Small intestine (tissue), 7 donors: ENCODE measurements around the gene VAC14. TPM values are rescaled to one million over a fixed set of nuclear protein-coding genes. Genes with fewer than 3 reads are reported as not detected.
A peak's percentile ranks its signal among the peaks of the same experiment; 100 is the strongest.

ENCODE experiments used
- DNase-seq, 2 donors: peaks; one replicate each; pipeline versions ENCODE4 v3.0.0 to v3.0.0-alpha.2; 2013
- FAIRE-seq: peaks from 2 replicates; lab custom pipeline; 2012; peaks lifted over from hg19 to GRCh38; lab: Jason Lieb, UNC
- H3K27ac ChIP-seq, 3 donors: one replicate each; pipeline ENCODE4 v1.5.1; 2013; ENCODE audit warnings: low read length in 2 of 3, mild to moderate bottlenecking in 2 of 3, control low read depth in 1 of 3, inconsistent platforms in 1 of 3, low read depth in 1 of 3, moderate library complexity in 1 of 3
- H3K27me3 ChIP-seq, 3 donors: one replicate each; pipeline ENCODE4 v1.6.1; 2013; ENCODE audit warnings: low read length in 3 of 3, inconsistent platforms in 1 of 3; ENCODE audit not compliant: control insufficient read depth in 3 of 3, insufficient read depth in 3 of 3
- H3K36me3 ChIP-seq, 3 donors: one replicate each; pipeline ENCODE4 v1.6.1; 2013; ENCODE audit warnings: low read length in 3 of 3, inconsistent platforms in 1 of 3, low read depth in 1 of 3, mild to moderate bottlenecking in 1 of 3, moderate library complexity in 1 of 3; ENCODE audit not compliant: control insufficient read depth in 3 of 3, insufficient read depth in 2 of 3
- H3K4me1 ChIP-seq, 3 donors: one replicate each; pipeline ENCODE4 v1.6.1; 2013; ENCODE audit warnings: low read length in 2 of 3, inconsistent platforms in 1 of 3, low read depth in 1 of 3, mild to moderate bottlenecking in 1 of 3, moderate library complexity in 1 of 3; ENCODE audit not compliant: control insufficient read depth in 3 of 3, insufficient read depth in 2 of 3
- H3K4me3 ChIP-seq, 3 donors: one replicate each; pipeline ENCODE4 v1.5.1; 2013; ENCODE audit warnings: low read length in 3 of 3, control low read depth in 1 of 3, inconsistent platforms in 1 of 3, low read depth in 1 of 3, mild to moderate bottlenecking in 1 of 3, moderate library complexity in 1 of 3
- H3K9me3 ChIP-seq, 2 donors: one replicate each; pipeline ENCODE4 v1.6.1; 2013; ENCODE audit warnings: low read depth in 1 of 2, low read length in 1 of 2; ENCODE audit not compliant: control insufficient read depth in 2 of 2, insufficient read depth in 1 of 2
- WGBS, 3 donors: extraction: QIAGEN DNeasy Blood & Tissue Kit; methylation state at CpG; one replicate each; pipeline ENCODE4 v1.1.7; 2013; 5-methylcytosine and 5-hydroxymethylcytosine counted together
- polyA plus RNA-seq, 4 donors: library from polyadenylated mRNA; stranded (reverse) in 3 of 4; unstranded in 1 of 4; fragments of 200-250 nt in 3 of 4; fragments of 120-200 nt in 1 of 4; gene quantifications; one replicate each; pipeline versions ENCODE4 v1.2.1 to v1.2.3, GENCODE V29; 2013
- donor health status: healthy with polysubstance abuse.
- donor health status: control.
- donor health status: control.
- donor health status: Bipolar disorder and iron deficiency.
- donor health status: healthy.

The VAC14 gene
- polyA plus RNA-seq, 4 donors: 26.6 to 38.7 (median 32.0) TPM

GRCh38 chr16:70765491-70765890 is 35.5 kb downstream of the VAC14 start:
- Histone ChIP-seq H3K27ac (no peak overlapping the region), H3K4me1 (peaks cover 0 to 13% (median 0%) of the 10 kb centered on the region in 3 donors), H3K27me3 (no peaks in the 10 kb centered on the region), H3K36me3 (peaks cover 3 to 81% (median 7%) of the 10 kb centered on the region in 3 donors), H3K9me3 (no peaks in the 10 kb centered on the region), H3K4me3 (no peak overlapping the region)
- no peak for DNase-seq
- WGBS, 3 donors: 85 to 92% (median 89%) methylated on average over 8 of the region's 8 CpGs
- no peak for FAIRE-seq

DNA sequence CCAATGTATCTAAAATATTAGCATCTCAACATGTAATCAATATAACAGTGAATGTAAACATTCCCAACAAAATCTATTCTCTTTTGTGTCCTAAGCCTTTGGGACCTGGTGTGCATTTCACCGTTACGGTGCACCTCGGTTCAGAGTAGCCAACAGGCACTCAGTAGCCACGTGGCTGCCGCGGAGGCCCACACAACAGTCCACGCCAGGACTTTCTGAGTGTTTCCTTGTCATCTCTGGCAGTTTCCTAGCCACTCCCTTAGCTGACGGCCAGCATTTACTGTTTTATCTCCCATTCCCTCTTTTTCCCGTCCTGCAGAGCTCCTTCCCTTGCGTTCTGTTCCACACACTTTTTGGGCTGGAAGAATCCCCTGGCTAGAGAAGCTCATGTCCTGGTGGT is 36.3 kb downstream of the VAC14 start:
- Histone ChIP-seq H3K4me1 (peaks cover 0 to 20% (median 0%) of the 10 kb centered on the region in 3 donors), H3K9me3 (no peaks in the 10 kb centered on the region), H3K27ac (no peak overlapping the region), H3K4me3 (no peak overlapping the region), H3K36me3 (peaks cover 0 to 77% (median 3%) of the 10 kb centered on the region in 3 donors), H3K27me3 (no peaks in the 10 kb centered on the region)
- DNase-seq (no peak), FAIRE-seq (no peak)
- WGBS, 3 donors: 89 to 95% (median 92%) methylated on average over 10 of the region's 10 CpGs

GRCh38 chr16:70760221-70760620 is 40.7 kb downstream of the VAC14 start:
- WGBS, 3 donors: 53 to 66% (median 59%) methylated on average over 3 of the region's 3 CpGs
- Histone ChIP-seq H3K4me1 (peaks cover 0 to 20% (median 0%) of the 10 kb centered on the region in 3 donors), H3K36me3 (peaks cover 0 to 88% (median 3%) of the 10 kb centered on the region in 3 donors), H3K4me3 (no peak overlapping the region), H3K27me3 (no peaks in the 10 kb centered on the region), H3K27ac (peak overlapping the region; percentile 22 to 85 (median 84)), H3K9me3 (no peaks in the 10 kb centered on the region)
- FAIRE-seq (no peak), DNase-seq (no peak)

DNA sequence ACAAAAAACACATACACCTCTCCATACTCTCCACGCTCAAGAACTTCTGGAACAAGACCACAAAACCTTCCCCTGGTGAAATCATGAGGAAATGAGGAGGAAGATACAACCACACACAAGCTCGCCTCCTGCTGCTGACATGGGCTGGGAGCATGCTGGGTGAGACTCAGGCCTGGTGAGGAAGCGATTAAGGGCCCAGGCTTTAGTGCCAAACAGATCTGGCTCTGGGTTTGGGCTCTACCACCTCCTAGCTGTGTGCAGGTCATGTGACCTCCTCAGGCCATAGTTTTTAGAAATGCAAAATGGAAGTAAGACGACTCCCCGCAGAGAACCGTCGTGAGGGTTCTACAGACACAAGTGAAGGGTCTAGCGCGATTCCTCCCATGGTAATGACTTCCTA is 41.3 kb downstream of the VAC14 start:
- no peak for FAIRE-seq
- no peak overlapping the region for H3K4me3 ChIP-seq
- no peaks in the 10 kb centered on the region for H3K9me3 ChIP-seq
- 93 to 95% (median 94%) methylated on average over 9 of the region's 9 CpGs for WGBS, 3 donors
- H3K27me3 ChIP-seq: no peaks in the 10 kb centered on the region
- no peak for DNase-seq
- peak overlapping the region in 1 of 3 donors; percentile 85 for H3K27ac ChIP-seq
- H3K4me1 ChIP-seq: peaks cover 0 to 20% (median 0%) of the 10 kb centered on the region in 3 donors
- H3K36me3 ChIP-seq: peaks cover 0 to 87% (median 3%) of the 10 kb centered on the region in 3 donors

DNA sequence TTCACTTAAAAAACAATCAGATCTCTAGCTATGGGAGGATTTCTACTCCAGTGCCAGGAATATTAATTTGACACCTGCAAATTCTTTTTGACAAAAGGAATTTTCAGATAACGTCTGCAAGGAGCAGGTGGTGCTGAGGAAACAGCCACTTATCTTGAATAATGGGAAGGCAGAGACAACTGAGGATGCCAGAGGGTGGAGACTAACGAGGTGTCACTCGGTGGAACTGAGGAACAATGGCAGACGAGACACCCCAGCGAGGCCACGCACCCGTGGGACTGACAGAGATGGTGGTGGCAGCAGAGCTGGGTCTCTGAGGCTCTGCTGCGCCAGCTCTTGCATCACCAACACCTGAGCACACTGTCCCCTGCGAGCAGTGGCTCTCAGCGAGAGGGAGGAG is 42.2 kb downstream of the VAC14 start:
- H3K27me3 ChIP-seq: no peaks in the 10 kb centered on the region
- H3K9me3 ChIP-seq: no peaks in the 10 kb centered on the region
- H3K27ac ChIP-seq: no peak overlapping the region
- FAIRE-seq (no peak), DNase-seq (no peak)
- 86 to 92% (median 88%) methylated on average over 10 of the region's 10 CpGs for WGBS, 3 donors
- peaks cover 0 to 20% (median 0%) of the 10 kb centered on the region in 3 donors for H3K4me1 ChIP-seq
- no peak overlapping the region for H3K4me3 ChIP-seq
- peaks cover 0 to 88% (median 3%) of the 10 kb centered on the region in 3 donors for H3K36me3 ChIP-seq

- whole genome bisulfite sequencing, 3 donors: 91 to 97% (median 97%) methylated on average over 9 of the region's 9 CpGs
- DNase-seq (no peak), FAIRE-seq (no peak)
- Histone ChIP-seq H3K9me3 (no peaks in the 10 kb centered on the region), H3K36me3 (peaks cover 0 to 86% (median 3%) of the 10 kb centered on the region in 3 donors), H3K4me1 (peaks cover 0 to 20% (median 0%) of the 10 kb centered on the region in 3 donors), H3K4me3 (no peak overlapping the region), H3K27me3 (no peaks in the 10 kb centered on the region), H3K27ac (no peak overlapping the region)
Observed at GRCh38 chr16:70757183-70757582, 43.8 kb downstream of the VAC14 start.

DNA sequence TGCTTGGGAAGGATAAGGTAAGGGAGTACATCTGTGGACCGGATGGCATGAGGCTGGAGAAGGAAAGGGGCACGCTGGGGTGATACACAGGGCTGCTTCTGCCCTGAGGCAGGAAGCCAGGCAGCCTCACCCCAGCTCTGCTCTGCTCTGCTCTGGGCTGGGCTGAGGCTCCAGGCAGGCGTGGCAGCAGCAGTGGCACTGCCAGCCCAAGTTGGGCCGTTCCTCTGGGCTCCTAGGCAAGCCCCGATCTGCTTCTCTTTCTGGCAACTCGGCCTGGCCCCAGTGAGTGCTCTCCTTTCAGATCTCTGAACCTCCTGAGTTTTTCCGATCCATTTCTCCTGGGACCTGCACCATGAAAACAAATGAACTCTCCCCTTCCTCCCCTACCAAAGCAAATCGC is 44.9 kb downstream of the VAC14 start:
- Histone ChIP-seq H3K27me3 (no peaks in the 10 kb centered on the region), H3K9me3 (no peaks in the 10 kb centered on the region), H3K4me1 (peaks cover 0 to 20% (median 0%) of the 10 kb centered on the region in 3 donors), H3K27ac (no peak overlapping the region), H3K4me3 (no peak overlapping the region), H3K36me3 (peaks cover 0 to 83% (median 3%) of the 10 kb centered on the region in 3 donors)
- DNase-seq: no peak
- 85 to 93% (median 86%) methylated on average over 8 of the region's 8 CpGs for WGBS, 3 donors
- FAIRE-seq: no peak

DNA sequence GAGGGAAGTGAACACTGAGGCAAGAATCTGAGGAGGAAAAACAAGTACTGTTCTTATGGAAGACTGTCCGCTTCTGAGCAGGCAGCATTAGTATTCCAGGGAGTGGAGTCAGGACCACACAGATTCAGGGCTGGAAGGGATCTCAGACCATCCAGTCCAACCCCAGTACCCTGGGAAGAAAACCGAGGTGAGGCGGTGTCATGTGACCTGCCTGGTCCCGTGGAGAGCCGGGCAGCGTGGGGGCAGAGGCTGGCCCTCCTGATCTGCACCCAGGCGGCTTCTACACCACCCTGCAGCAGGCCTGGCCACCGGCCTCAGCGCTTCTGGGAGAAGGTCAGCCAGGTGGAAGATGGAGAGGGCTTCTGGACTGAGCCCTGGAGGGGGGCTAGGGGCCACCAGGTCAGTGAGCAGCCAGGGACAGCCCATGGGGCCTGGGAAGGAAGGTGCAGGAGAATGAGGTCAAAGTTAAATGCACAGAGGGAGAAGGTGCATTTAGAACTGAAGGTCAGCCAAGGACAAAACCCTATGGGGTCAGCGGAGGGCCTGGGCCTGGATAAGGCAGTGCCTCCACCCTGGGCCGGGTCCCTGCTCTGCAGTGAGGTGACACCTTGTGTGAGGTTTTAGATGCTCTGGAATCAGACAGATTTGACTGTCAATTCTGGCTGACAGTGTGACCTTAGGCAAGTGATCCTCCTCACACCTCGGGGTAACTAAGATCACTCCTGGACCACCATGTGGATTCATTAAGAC is 45.9 kb downstream of the VAC14 start:
- FAIRE-seq (no peak), DNase-seq (no peak)
- Histone ChIP-seq H3K9me3 (no peaks in the 10 kb centered on the region), H3K27me3 (no peaks in the 10 kb centered on the region), H3K36me3 (peaks cover 0 to 92% (median 3%) of the 10 kb centered on the region in 3 donors), H3K4me3 (no peak overlapping the region), H3K27ac (no peak overlapping the region), H3K4me1 (peaks cover 0 to 17% (median 0%) of the 10 kb centered on the region in 3 donors)
- 89 to 95% (median 91%) methylated on average over 12 of the region's 12 CpGs for WGBS, 3 donors
